H1 (cell line): ENCODE measurements around the gene H2BW2. TPM values are rescaled to one million over a fixed set of nuclear protein-coding genes. Genes with fewer than 3 reads are reported as not detected.

Experiments
- CHD2 ChIP-seq: IDR thresholded peaks from 2 replicates; pipeline ENCODE4 v1.6.1; 2012; ENCODE audit warnings: low read length, improper control_type of control experiment
- GABPA ChIP-seq: IDR thresholded peaks from 2 replicates; pipeline ENCODE4 v1.6.1; 2011; ENCODE audit warnings: mild to moderate bottlenecking, low read length, moderate library complexity, borderline replicate concordance; ENCODE audit not compliant: insufficient read depth
- GTF2F1 ChIP-seq: IDR thresholded peaks from 2 replicates; pipeline ENCODE4 v1.6.1; 2012; ENCODE audit warnings: low read depth, low read length, improper control_type of control experiment, borderline replicate concordance
- polyA plus RNA-seq, 7 experiments: library from polyadenylated mRNA; depleted of rRNA in 3 of 7; stranded (reverse) in 5 of 7; unstranded in 2 of 7; fragments of >200 nt in 5 of 7; fragments of 200-250 nt in 2 of 7; gene quantifications; 1 replicate in 5 of 7; 2 replicates in 1 of 7; 4 replicates in 1 of 7; pipeline versions ENCODE4 v1.2.1 to v1.2.3, GENCODE V29; 2011 to 2013; ENCODE audit warnings: missing spikeins in 2 of 7, mixed read lengths in 2 of 7
- total RNA-seq: library from RNA; stranded (reverse); fragmentation: NEBNext Ultra II Directional; extraction: Animal tissue kit (Norgen Biotek cat#: 25700); gene quantifications from 2 replicates; pipeline ENCODE4 v1.2.1, GENCODE V29; 2021
- TF ChIP-seq, protein P1 (sequence below): fragments of 300-600 bp; sonication (generic); IDR thresholded peaks from 2 replicates; pipeline ENCODE4 v1.7.1; 2012; ENCODE audit warnings: low read length, moderate library complexity, mild to moderate bottlenecking, inconsistent platforms; ENCODE audit not compliant: insufficient replicate concordance

The H2BW2 gene
- total and polyA plus RNA-seq, 2 of the 8 experiments (the other 6 are each of a cell fraction or from before 2014, with no cell fraction given), result 0.03 TPM; not detected in 1

GRCh38 chrX:104084063-104084462, 44.3 kb downstream of the H2BW2 start (continued):
- TF ChIP-seq, protein P1, sequence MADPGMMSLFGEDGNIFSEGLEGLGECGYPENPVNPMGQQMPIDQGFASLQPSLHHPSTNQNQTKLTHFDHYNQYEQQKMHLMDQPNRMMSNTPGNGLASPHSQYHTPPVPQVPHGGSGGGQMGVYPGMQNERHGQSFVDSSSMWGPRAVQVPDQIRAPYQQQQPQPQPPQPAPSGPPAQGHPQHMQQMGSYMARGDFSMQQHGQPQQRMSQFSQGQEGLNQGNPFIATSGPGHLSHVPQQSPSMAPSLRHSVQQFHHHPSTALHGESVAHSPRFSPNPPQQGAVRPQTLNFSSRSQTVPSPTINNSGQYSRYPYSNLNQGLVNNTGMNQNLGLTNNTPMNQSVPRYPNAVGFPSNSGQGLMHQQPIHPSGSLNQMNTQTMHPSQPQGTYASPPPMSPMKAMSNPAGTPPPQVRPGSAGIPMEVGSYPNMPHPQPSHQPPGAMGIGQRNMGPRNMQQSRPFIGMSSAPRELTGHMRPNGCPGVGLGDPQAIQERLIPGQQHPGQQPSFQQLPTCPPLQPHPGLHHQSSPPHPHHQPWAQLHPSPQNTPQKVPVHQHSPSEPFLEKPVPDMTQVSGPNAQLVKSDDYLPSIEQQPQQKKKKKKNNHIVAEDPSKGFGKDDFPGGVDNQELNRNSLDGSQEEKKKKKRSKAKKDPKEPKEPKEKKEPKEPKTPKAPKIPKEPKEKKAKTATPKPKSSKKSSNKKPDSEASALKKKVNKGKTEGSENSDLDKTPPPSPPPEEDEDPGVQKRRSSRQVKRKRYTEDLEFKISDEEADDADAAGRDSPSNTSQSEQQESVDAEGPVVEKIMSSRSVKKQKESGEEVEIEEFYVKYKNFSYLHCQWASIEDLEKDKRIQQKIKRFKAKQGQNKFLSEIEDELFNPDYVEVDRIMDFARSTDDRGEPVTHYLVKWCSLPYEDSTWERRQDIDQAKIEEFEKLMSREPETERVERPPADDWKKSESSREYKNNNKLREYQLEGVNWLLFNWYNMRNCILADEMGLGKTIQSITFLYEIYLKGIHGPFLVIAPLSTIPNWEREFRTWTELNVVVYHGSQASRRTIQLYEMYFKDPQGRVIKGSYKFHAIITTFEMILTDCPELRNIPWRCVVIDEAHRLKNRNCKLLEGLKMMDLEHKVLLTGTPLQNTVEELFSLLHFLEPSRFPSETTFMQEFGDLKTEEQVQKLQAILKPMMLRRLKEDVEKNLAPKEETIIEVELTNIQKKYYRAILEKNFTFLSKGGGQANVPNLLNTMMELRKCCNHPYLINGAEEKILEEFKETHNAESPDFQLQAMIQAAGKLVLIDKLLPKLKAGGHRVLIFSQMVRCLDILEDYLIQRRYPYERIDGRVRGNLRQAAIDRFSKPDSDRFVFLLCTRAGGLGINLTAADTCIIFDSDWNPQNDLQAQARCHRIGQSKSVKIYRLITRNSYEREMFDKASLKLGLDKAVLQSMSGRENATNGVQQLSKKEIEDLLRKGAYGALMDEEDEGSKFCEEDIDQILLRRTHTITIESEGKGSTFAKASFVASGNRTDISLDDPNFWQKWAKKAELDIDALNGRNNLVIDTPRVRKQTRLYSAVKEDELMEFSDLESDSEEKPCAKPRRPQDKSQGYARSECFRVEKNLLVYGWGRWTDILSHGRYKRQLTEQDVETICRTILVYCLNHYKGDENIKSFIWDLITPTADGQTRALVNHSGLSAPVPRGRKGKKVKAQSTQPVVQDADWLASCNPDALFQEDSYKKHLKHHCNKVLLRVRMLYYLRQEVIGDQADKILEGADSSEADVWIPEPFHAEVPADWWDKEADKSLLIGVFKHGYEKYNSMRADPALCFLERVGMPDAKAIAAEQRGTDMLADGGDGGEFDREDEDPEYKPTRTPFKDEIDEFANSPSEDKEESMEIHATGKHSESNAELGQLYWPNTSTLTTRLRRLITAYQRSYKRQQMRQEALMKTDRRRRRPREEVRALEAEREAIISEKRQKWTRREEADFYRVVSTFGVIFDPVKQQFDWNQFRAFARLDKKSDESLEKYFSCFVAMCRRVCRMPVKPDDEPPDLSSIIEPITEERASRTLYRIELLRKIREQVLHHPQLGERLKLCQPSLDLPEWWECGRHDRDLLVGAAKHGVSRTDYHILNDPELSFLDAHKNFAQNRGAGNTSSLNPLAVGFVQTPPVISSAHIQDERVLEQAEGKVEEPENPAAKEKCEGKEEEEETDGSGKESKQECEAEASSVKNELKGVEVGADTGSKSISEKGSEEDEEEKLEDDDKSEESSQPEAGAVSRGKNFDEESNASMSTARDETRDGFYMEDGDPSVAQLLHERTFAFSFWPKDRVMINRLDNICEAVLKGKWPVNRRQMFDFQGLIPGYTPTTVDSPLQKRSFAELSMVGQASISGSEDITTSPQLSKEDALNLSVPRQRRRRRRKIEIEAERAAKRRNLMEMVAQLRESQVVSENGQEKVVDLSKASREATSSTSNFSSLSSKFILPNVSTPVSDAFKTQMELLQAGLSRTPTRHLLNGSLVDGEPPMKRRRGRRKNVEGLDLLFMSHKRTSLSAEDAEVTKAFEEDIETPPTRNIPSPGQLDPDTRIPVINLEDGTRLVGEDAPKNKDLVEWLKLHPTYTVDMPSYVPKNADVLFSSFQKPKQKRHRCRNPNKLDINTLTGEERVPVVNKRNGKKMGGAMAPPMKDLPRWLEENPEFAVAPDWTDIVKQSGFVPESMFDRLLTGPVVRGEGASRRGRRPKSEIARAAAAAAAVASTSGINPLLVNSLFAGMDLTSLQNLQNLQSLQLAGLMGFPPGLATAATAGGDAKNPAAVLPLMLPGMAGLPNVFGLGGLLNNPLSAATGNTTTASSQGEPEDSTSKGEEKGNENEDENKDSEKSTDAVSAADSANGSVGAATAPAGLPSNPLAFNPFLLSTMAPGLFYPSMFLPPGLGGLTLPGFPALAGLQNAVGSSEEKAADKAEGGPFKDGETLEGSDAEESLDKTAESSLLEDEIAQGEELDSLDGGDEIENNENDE, result no peak
- TF ChIP-seq GABPA, result no peak
- no peak for TF ChIP-seq GTF2F1
- no peak for TF ChIP-seq CHD2
- TF ChIP-seq, all 59 proteins: peak for 0
